NCI-H446 treated with DMSO at 0.1 percent for 48 hours (cell line): ENCODE results near the gene NKPD1.

Experiments used
- DNase-seq: peaks from one replicate; lab custom pipeline; 2025; lab: John Stamatoyannopoulos, UW

The NKPD1 gene

DNA sequence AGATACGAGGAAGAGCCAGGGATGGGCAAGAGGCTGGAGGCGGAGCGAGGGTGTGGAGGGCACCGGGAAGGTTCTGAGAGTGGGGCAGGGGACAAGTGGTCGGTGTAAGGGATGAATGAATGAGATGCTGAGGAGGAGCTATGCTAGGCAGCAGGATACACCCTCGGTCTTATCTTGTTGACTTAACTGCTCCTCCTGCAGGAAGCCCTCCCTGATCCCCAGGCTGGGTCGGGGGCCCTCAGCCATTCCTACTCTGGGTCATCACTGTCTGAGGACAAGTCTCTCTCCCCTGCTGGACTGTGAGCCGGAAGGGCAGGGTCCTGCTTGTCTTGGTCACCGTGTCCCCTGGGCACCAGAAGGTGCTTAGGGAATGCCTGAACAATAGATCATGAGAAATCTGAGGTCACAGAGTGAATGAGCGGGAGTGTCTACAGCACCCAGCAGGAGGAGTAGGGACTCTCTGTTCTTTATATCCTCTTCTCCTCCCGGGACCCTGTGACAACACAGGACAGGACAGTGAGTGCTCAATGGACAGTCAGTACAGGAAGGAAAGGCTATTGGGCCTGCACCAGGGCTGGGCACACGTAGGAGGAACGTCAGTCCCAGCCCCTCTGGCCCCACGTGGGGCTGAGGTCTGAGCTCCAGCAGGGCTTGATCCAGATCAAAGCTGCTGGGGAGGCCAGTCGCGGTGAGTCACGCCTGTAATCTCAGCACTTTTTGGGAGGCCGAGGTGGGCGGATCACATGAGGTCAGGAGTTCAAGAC lies 6.5 kb downstream of the NKPD1 start:
- no peak for DNase-seq

DNA sequence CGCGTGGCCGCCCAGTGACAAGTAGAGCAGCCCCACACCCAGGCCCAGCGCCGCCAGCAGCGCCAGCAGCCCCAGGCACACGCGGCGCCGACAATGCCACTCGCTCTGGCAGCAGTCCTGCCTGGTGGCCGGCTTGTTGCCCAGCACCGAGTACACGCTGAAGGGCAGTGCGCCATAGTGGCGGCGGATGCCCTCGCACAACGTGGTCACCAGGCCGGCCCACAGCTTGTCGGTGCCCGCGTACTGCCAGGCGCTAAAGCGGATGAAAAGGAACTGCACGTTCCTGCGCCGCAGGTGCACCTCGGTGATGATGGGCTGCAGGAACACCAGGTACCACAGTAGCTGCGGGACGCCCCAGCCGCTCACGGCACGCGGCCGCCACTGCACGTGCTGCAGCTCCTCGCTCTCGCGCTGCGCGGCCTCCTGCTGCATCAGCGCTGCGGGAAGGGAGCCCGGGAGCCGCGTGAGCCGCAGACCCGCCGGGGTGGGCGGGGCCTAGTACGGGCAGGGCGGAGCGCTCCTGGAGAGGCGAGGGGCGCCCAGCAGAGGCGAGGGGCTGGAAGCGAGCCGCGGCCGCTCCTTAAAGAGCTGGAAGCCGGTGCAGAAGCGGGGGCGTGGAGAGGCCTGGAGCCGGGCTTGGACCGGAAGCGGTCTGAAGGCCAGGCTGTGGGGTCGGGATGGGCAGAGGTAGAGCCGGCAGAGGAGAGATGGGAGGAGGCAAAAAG lies 7.3 kb downstream of the NKPD1 start:
- DNase-seq = no peak

DNA sequence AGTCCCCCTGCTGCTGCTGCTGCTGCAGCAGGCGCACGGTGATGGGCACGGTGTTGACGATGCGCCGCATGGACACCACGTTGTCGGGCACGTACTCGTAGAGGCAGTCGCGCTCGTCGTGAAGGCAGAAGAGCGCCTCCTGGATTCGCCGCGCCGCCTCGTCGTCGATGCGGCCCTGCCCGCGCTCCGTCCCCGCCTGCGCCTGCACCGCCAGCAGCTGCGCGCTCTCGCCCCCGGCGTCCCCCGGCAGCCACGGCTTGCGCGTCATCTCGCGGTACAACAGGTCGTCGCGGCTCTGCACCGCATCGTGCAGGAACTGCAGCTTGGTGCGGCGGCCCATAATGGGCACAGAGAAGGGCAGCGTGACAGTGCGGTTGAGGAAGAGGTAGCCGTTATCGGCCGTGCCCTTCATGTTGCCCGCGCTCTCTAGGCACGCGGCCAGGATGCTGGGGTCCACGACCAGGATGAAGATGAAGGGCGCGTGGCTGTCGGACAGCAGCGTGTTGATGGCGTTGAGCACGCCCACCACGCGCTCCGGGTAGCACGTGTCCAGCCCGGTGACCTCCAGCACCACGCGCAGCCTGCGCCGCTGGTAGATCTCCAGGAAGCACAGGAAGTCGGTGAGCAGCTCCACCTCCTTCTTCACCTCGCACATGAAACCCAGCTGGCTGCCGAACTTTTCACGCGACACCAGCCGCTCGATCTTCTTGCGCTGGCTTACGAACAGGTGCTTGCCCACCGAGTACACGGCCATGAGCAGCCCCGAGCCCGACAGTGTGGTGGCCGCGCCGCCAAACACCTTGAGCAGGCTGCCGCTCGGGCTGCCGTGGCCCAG lies 8.1 kb downstream of the NKPD1 start:
- no peak for DNase-seq

DNA sequence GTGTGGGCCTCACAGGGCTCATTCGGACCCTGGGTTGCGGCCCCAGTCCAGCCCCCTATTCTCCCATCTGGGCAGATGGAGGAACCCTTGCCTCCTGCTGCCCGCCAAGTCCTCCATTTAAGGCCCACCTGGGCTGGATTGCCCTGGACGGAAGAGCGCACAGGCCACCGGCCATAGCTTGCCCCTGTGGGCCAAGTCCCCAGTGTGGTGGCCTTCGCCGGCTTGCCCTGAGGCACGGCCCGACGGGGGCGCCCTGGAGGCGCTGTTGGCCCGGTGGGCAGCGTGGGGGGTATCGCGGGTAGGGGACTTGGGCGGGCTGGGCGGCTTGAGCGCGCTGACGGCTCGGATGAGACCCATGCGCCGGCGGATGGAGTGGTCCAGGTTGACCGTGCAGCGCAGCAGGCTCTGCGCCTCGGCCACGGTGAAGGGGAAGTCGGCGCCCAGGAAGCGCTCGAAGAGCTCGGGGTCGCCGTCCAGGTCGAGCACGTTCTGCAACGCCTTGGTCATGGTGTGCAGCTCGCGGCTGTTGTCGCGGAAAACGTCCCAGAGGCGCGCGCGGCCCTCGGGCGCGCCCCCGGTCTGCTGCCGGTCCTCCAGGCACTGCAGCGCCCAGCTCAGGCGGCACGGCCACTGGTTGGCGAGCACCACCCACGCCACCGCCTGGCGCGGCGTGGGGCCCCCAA lies 8.8 kb downstream of the NKPD1 start:
- no peak for DNase-seq

DNA sequence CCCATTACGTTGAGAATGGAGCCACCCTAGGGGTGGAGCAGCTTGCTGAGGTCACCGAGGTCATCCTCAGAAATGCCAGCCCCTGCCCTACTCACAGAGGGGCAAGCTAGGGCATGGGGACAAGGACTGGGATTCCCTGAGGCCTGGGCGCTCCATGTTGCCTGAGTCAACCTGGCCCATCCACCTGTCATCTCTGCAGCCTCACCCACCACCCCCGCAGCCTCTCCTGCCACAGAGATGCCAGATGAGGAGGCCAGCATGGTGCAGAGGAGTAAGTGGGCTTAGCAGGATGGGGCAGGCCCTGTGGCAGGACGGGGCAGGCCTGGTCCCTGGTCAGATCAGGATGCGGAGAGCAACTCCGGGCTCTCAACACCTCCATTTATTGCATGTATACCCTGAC lies 9.5 kb downstream of the NKPD1 start:
- no peak for DNase-seq

DNA sequence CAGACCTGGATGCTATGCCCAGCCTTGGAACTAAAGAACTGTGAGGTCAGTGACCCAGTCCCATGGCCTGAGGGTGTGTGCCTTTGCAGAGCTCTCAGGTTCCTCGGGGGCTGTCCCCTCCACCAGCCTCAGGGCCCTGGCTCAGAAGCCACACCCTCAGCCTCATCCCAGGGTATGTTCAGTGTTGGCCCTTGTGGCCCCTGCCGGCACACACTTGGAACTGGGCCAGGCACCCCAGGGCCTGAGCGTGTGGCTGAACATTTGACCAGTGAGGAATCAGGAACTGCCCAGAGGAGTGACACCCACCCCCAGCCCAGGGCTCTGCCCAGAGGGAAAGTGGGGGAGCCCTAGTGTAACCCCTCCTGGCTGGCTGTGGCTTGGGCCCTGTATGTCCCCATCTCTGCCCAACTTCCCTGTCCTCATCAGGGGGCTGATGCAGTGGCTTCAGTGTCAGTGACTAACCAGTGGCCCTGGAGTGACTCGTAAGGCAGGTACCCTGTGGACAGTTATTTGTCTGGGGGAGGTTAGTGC lies 10.0 kb downstream of the NKPD1 start:
- no peak for DNase-seq

DNA sequence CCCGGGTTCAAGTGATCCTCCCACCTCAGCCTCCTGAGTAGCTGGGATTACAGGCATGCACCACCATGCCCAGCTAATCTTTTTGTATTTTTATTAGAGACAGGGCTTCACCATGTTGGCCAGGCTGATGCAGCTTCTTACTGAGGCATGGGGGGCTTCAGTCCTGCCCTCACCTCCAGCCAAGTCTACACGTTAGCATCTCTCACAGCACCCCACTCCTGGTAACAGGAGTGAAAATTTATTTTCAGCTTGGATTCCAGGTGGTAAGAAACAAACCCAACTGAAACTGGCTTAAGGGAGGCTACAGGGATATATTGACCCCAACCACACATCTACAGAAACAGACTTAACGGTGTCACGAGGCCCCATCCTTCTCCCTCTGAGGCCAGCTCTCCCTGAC lies 10.6 kb downstream of the NKPD1 start:
- DNase-seq = no peak

DNA sequence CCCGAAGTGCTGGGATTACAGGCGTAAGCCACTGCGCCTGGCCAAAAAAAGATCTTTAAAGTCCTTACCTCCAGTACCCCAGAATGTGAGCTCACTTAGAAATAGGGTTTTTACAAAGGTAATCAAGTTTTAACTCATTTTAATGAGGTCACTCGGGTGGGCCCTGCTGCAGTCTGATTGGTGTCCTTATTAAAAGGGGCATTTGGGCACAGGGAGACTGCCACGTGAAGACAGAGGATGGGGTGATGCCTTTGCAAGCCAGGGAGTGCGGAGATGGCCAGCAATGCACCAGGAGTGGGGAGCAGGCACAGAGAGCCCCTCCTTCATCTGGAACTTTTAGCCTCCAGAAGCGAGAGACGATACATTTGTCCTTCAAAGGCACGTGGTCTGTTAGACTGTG lies 11.7 kb downstream of the NKPD1 start:
- DNase-seq = no peak

DNA sequence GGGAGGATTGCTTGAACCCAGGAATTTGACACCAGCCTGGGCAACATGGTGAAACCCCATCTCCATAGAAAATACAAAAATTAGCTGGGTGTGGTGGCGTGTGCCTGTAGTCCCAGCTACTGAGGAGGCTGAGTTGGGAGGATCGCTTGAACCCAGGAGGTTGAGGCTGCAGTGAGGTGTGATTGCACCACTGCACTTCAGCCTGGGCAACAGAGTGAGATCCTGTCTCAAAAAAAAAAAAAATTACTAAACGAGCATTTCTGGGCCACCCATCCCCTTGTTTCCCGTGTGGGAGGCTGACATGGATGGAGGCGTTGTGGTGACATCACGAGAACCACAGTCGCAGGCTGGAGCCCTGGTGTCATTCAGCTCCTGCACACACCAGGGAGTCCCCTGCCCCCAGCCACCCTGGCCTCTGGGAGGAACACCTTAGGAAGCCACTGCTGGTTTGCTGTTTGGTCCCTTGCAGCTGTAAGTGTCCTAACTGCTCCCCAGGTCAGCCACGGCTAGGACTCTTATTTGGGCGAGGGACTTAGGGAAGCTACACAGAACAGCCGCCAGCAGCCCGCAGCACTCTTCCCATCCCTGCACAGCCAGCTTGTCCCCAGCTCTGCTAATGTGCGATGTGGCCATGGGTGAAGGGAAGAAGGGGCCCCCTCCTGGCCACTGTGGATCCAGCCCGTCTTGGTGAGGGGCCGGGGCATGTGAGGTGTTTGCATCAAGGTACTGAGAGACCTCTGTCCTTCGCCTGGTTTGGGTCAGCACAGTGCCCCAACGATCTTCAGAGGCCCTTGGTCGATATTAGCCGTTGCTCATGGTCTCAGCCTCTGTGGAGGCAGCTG lies 12.7 kb downstream of the NKPD1 start:
- no peak for DNase-seq

DNA sequence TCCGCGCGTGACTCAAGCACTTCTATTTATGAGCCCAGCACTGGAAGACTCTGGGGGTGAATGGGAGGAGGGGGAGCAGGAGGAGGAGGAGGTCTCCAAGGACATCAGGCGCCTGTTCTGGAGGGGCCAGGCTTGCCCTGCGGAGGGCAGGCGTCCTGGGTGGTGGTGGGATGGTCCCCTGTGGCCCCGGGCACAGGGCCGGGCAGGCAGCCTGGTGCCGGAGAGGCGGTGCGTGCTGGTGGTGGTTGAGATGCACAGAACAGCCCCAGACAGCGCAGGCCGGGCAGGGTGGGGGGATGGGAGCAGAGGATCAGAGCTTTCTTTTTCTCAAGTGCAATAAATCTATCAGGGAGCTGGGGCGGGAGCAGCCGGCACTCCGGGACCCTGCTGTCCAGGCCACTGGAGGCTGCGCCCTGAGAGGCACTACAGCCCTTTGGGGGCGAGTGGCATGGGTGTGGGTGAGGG lies 14.0 kb downstream of the NKPD1 start:
- DNase-seq = no peak

DNA sequence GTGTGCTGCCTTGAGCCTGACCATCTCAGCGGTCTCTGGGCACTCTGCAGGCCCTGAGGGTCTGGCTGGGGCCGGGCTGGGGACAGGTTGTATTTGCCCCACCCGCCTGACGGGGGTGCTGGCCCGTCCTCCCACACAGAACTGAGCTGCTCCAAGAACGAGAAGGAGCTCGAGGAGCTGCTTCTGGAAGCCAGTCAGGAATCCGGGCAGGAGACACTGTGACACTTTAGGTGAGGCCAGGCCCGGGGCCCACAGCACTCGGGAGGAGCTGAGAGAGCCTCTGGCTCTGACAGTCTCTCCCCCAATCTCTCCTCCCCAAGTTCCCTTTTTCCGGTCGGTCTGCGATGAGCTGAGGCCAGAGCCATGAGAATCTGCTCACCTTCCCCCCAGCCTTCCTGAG lies 14.5 kb downstream of the NKPD1 start:
- no peak for DNase-seq

DNA sequence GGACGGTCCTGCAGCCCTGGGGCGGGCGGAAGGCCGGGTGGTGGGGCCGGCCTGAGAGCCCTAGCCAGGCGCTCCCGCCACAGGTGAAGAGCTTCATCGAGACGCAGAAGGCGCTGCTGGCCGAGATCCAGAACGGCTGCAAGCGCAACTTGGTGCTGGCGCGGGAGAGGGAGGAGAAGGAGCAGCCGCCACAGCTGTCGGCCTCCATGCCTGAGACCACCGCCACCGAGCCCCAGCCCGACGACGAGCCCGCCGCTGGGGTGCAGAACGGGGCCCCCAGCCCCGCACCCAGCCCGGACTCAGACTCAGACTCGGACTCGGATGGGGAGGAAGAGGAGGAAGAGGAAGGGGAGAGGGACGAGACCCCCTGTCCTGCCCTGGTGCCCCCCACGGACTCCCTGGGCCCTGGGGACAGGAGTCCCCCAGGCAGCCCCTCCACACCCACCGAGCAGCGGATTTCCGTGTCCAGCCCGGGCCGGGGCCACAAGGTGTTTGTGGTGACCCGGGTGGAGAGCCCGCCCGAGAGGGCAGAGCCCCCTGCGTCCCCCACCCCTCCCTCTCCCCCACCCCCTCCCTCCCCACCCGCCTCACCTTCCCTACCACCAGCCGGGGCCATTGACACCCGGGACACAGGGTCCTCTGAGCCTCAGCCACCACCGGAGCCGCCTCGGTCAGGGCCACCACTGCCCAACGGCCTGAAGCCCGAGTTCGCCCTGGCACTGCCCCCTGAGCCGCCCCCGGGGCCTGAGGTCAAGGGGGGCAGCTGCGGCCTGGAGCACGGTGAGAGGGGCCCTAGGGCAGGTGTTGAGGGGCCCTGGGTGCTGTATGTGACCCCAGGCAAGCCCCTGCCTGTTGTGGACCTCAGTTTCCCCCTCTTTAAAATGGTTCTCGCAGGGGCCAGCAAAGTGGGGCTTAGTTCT lies 15.3 kb downstream of the NKPD1 start:
- DNase-seq = no peak

DNA sequence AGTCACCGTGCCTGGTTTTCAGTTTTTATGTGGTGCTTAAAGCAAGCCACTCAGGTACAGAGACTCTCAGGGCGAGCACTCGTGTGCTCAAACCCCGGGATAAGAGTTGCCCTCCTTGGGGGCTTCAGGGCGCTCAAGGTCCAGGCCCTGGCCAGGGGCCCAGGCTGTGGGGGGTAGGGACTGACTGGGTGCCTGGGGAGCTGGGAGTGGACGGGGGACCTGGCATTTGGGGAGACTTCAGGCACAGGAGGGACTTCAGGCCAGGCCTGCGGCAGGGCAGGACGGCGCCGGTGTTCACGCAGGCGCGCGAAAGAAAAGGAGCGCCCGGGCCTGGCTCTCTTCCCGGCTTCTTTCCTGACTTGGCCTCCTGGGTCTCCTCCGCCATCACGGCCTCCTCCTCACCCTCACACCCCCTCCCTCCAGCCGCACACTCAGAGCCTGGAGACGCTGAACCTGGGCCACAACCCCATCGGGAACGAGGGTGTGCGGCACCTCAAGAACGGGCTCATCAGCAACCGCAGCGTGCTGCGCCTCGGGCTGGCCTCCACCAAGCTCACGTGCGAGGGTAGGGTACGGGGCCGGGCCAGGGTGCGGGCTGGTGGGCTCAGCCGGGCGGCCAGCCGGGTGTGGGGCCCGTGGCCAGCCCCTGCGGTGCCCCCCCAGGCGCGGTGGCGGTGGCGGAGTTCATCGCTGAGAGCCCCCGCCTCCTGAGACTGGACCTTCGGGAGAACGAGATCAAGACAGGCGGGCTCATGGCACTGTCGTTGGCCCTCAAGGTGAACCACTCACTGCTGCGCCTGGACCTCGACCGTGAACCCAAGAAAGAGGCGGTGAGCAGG lies 16.1 kb downstream of the NKPD1 start:
- DNase-seq = no peak

DNA sequence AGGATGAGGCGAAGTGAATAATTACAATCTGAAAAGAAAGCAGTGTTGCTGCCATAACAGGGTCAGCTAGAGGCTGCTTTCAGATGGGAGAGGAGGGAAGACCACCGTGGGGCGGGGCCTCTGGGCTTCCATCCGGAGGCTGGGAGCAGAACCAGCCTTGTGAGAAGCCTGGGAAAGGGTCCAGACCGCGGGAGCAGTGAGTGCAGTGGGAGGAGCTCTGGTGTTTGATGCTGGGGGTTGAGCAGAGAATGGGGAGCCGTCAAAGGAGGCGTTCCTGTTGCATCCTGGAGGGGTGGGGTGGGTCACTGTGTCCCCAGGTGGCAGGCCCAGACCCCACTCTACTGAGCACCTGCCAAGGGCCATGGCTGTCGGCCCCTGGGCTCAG lies 18.1 kb downstream of the NKPD1 start:
- DNase-seq = no peak

DNA sequence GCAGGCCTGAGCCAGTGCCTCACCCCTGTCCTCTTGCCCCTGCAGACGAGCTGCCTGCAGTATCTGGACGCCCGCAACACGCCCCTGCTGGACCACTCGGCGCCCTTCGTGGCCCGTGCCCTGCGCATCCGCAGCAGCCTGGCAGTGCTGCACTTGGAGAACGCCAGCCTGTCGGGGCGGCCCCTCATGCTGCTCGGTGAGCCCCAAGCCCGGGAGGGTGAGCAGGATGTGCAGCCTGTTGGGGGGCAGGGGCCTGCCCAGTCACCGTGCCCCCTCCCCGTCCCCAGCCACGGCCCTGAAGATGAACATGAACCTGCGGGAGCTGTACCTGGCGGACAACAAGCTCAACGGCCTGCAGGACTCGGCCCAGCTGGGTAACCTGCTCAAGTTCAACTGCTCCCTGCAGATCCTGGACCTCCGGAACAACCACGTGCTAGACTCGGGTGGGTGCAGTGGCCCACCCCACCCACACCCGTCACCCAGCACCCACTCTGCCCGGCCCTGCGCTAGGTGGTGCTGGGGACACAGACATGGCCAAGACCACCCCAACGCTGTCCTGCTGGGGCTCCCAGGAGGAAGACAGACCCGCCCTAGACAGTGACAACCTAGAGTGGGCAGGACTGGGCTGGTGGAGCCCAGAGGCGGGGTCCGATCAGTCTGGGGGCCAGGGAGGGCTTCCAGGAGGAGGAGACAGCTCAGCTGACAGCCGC lies 18.6 kb downstream of the NKPD1 start:
- DNase-seq = no peak

DNA sequence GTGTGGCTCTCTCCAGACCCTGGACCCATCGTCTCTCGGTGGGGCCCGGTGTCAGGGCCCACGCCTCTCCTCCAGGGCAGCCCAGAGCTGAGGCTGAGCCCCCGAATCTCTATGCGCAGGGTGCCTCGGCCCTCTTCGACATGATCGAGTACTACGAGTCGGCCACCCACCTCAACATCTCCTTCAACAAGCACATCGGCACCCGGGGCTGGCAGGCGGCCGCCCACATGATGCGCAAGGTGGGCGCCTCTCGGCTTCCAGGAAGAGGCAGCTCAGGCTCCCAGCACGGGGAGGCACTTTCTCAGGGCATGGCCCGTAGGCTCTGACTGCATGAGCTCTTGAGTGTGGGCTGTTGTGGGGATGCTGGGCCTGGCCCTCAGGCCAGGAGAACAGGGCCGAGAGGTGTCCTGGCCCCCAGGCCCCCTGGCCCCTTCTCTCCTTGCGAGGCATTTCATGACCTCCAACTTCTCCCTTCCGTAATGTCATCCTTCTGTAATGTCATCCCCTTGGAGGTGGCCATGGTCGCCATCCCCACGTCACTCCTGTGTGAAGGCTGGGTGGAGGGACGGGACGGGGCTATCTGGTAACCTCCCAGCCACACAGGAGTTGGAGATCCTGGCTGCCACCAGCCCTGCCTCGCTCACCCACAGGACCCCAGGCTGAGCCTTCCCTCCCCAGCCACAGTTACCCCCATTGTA lies 19.4 kb downstream of the NKPD1 start:
- DNase-seq = no peak

DNA sequence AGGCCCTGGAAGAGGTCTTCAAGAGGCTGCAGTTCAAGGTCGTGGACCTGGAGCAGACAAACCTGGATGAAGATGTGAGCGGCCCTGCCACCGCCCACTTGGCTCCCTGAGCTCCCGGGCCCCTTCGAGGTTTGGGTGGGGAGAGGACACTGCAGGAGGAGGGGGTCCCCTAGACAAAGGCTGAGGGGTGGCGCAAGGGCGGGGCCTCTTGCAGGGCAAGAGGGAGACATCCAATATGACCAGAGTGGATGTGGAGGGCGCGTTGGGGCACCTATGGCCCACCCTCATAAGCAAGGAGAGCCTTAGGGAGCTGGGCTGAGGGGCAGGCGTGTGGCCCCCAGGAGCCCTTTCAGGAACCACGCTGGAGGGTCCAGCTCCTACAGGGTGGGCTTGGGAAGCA lies 20.2 kb downstream of the NKPD1 start:
- DNase-seq = no peak

DNA sequence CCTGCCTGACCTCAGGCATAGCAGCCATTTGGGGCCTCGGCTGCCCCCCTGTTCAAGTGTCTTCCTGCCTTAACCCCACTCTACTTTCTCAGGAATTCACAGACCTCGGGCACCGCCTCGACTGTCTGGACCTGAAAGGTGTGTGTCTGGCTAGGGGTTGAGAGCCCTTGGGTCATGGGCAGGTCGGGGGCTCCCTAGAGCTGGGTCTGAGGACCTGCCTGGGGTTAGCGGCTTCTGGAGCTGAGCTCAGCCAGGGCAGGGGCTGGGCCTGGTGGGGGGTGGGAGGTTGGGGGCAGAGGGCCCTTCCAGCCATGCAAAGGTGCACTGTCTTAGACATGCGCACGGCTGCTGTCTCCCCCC lies 20.7 kb downstream of the NKPD1 start:
- DNase-seq = no peak
